ENCODE data around the gene LINGO1. TPM values are rescaled to one million over a fixed set of nuclear protein-coding genes. Genes with fewer than 3 reads are reported as not detected.

LINGO1 gene
- total and polyA plus RNA-seq, 2 of the 8 experiments (the other 6 are each of a cell fraction or from before 2014, with no cell fraction given): 57.1 to 114 TPM

DNA sequence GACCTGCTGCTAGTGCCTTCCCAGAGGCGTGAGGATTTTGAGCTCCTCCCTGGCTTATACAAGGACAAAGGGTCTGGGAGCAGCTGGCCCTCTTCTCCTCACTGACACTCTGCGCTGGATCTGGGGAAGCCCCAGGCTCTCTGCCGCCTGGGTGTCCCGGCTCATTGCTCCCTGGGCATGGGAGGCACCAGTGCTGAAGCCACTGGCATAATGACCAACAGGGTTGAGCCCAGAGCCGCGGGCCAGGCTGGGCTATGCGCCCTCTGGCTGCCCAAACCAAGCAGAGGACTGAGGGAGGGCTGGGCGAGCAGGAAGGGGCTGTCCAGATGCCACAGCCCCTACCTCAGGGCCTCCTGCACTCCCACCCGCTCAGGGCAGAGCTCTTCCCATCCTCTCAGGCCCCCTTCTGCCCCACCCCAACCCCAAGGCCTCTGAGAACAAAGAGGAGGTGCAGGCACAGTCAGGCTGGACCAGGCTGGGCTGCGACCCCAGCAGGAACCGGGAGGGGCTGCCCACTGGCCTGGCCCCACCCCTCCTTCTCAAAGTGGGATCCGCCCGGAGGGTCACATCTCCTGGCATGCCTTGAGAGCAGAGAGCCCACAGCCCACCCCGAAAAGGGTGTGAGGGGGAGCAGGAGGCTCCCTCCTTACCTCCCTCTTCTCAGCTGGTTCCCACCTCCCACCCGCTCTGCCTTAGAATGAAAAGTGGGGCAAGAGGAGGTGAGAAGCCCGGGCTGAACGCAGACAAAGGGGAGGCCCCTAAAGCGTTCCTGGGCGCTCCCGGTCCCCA is 1.6 kb downstream of the LINGO1 start:
- POLR2A ChIA-PET (ENCODE audit: partially characterized antibody): interaction anchor here (0.6 to 10.0 kb wide), 11 partner anchors 11 to 450 kb away, joined by 3 to 142 read pairs (median 4); no protein-coding TSS in a partner anchor
- TF ChIP-seq CHD2 (IDR thresholded peaks at IDR 0.05; ENCODE audit: low read length): no peak
- no peak for TF ChIP-seq TBP (IDR thresholded peaks at IDR 0.05; ENCODE audit: low read depth, low read length)
- no peak for TF ChIP-seq CBX5 (IDR thresholded peaks at IDR 0.05; ENCODE audit: low read depth, low read length)
- TF ChIP-seq RAD21 (IDR thresholded peaks at IDR 0.05 in 1 of 2, conservative IDR thresholded peaks at IDR 0.05 in 1 of 2; ENCODE audit: low read depth in 2 of 2, low read length in 2 of 2): peak; percentile 19 to 35; a peak in 3 of 4 replicates
- TF ChIP-seq ZNF274 (IDR thresholded peaks at IDR 0.05; ENCODE audit: borderline replicate concordance, extremely low read depth, low read length): no peak
- TF ChIP-seq CHD1 (IDR thresholded peaks at IDR 0.05; ENCODE audit: low read depth, low read length): no peak
- no peak for TF ChIP-seq KDM1A (IDR thresholded peaks at IDR 0.05; ENCODE audit: borderline replicate concordance, low read length)
- no peak for TF ChIP-seq SIRT6 (IDR thresholded peaks at IDR 0.05; ENCODE audit: low read length)
- no peak for TF ChIP-seq EGR1 (IDR thresholded peaks at IDR 0.05; ENCODE audit: borderline replicate concordance, low read depth, low read length)
- TF ChIP-seq SRF (IDR thresholded peaks at IDR 0.05; ENCODE audit: low read depth, low read length): no peak
- no peak for TF ChIP-seq KDM4A (IDR thresholded peaks at IDR 0.05; ENCODE audit: low read depth, low read length, severe bottlenecking)
- peak; percentile 10; the same call in 1 of the 2 replicates for TF ChIP-seq SP4 (IDR thresholded peaks at IDR 0.05; ENCODE audit: low read length)

More for the DNA sequence above, 1.6 kb downstream of the LINGO1 start:
- FAIRE-seq (no peak), DNase-seq (ENCODE audit: low read depth in 1 of 2, low spot score in 2 of 2) (peak in 1 of 2 experiments; percentile 79)
- peak overlapping the region; percentile 43; the same call in 1 of the 2 replicates for H2AK5ac ChIP-seq (ENCODE audit: low read depth, low read length)
- peak overlapping the region; percentile 36 for H2BK120ac ChIP-seq (replicated peaks; ENCODE audit: low read depth, low read length)
- CTCF ChIA-PET (ENCODE audit: partially characterized antibody): interaction anchor here (0.6 to 10.4 kb wide), 32 partner anchors 9 to 523 kb away, joined by 3 to 161 read pairs (median 4); no protein-coding TSS in a partner anchor
- H2BK5ac ChIP-seq (ENCODE audit: low read depth, low read length): peak overlapping the region; percentile 82; the same call in 1 of the 2 replicates
- peak overlapping the region; percentile 86; the same call in 1 of the 2 replicates for H2BK12ac ChIP-seq (ENCODE audit: low read depth, low read length)
- no peak overlapping the region for H3K27ac ChIP-seq (ENCODE audit: low read depth, low read length)
- peaks cover 3% of the 10 kb centered on the region in 2 experiments for H4K20me1 ChIP-seq (replicated peaks in 1 of 2; ENCODE audit: control insufficient read depth in 1 of 2, insufficient read depth in 2 of 2, low read length in 2 of 2)
- peak overlapping the region; percentile 94 for H3K18ac ChIP-seq (ENCODE audit: extremely low read depth, low read length)
- H3K79me1 ChIP-seq (ENCODE audit: low read depth, low read length): peaks cover 8% of the 10 kb centered on the region; the same call in 1 of the 2 replicates
- H3K9me3 ChIP-seq (ENCODE audit: insufficient read depth in 2 of 2, low read depth in 1 of 2, low read length in 1 of 2): no peaks in the 10 kb centered on the region
- H4K91ac ChIP-seq (replicated peaks; ENCODE audit: insufficient read length, low read length): peak overlapping the region; percentile 87
- H3K4me1 ChIP-seq (replicated peaks in 1 of 4; ENCODE audit: control insufficient read depth in 3 of 4, insufficient read depth in 4 of 4, low read length in 3 of 4): peaks cover 30 to 55% (median 39%) of the 10 kb centered on the region in 4 experiments
- peak overlapping the region; percentile 82 to 84 for H3K4me2 ChIP-seq (ENCODE audit: insufficient read depth in 1 of 2, low read depth in 2 of 2, low read length in 2 of 2)
- WGBS, 2 experiments (ENCODE audit: extremely low coverage in 1 of 2, insufficient coverage in 1 of 2, insufficient read length in 1 of 2, insufficient replicate concordance in 2 of 2, low coverage in 1 of 2, low lambda C conversion rate in 2 of 2, missing lambda C conversion rate in 1 of 2): 14% methylated on average over 15 of the region's 20 CpGs; no CpG with 5 or more reads in 1 of the 2 experiments
- peaks cover 12 to 57% of the 10 kb centered on the region in 2 experiments for H3K79me2 ChIP-seq (ENCODE audit: control insufficient read depth in 1 of 2, insufficient read depth in 2 of 2, low read length in 2 of 2)
- peak overlapping the region; percentile 66 to 84 (median 81) for H3K4me3 ChIP-seq (ENCODE audit: extremely low read depth in 1 of 4, insufficient read depth in 2 of 4, low read depth in 3 of 4, low read length in 4 of 4)
- no peak overlapping the region for H3K14ac ChIP-seq (ENCODE audit: insufficient read length)
- no peaks in the 10 kb centered on the region; a peak in 1 of 7 replicates for H3K27me3 ChIP-seq (replicated peaks in 1 of 4; ENCODE audit: control insufficient read depth in 3 of 4, extremely low read depth in 1 of 4, insufficient read depth in 3 of 4, low read length in 3 of 4)
- H2BK20ac ChIP-seq (ENCODE audit: low read length): peak overlapping the region; percentile 77
- peak overlapping the region; percentile 53 for H2BK15ac ChIP-seq (ENCODE audit: low read length)
- H3K56ac ChIP-seq (replicated peaks; ENCODE audit: insufficient read length, low read depth, low read length): peak overlapping the region; percentile 48
- no peak overlapping the region for H2AFZ ChIP-seq (ENCODE audit: low read length)
- peaks cover 16% of the 10 kb centered on the region for H3K23me2 ChIP-seq (ENCODE audit: low read depth, low read length)
- no peaks in the 10 kb centered on the region; a peak in 1 of 8 replicates for H3K36me3 ChIP-seq (ENCODE audit: control insufficient read depth in 2 of 4, insufficient read depth in 4 of 4, low read length in 3 of 4)
- peak overlapping the region; percentile 85 for H3K4ac ChIP-seq (replicated peaks; ENCODE audit: insufficient read length, low read depth, low read length)
- no peak overlapping the region for H3K23ac ChIP-seq (ENCODE audit: insufficient read length)
- peak overlapping the region; percentile 57 for H4K5ac ChIP-seq (ENCODE audit: insufficient read length, low read depth, low read length)
- peak overlapping the region; percentile 39; the same call in 1 of the 2 replicates for H4K8ac ChIP-seq (ENCODE audit: extremely low read depth, insufficient read depth, low read length)
- peak overlapping the region in 3 of 4 experiments; percentile 22 to 66 (median 60); a peak in 4 of 7 replicates for H3K9ac ChIP-seq (replicated peaks in 1 of 4; ENCODE audit: extremely low read depth in 1 of 4, low read depth in 3 of 4, low read length in 3 of 4)

Measured in H1 (cell line).